ENCODE measurements around the gene BCR.

- no peak for TF ChIP-seq POLR2A (IDR thresholded peaks at IDR 0.05)
- no peak for TF ChIP-seq CTCF (IDR thresholded peaks at IDR 0.05)
Measured at GRCh38 chr22:23192558-23192957, 12.2 kb downstream of the BCR start.

All from upper lobe of left lung (tissue), 4 donors.